ENCODE results near the gene PDLIM3. TPM values are rescaled to one million over a fixed set of nuclear protein-coding genes. Genes with fewer than 3 reads are reported as not detected.

The PDLIM3 gene
- total and polyA plus RNA-seq, 2 of the 13 experiments (the other 11 are each of a cell fraction or from before 2014, with no cell fraction given) = 5.9 to 14.0 TPM

GRCh38 chr4:185535612-185536410 is 504 bp upstream of the PDLIM3 start:
- H3K9ac ChIP-seq (ENCODE audit: insufficient read depth, low read depth, low read length) = peak overlapping the region; percentile 46; the same call in 1 of the 2 replicates
- no peaks in the 10 kb centered on the region for H3K9me3 ChIP-seq (ENCODE audit: low read length)
- H3K4me1 ChIP-seq (ENCODE audit: insufficient read depth, low read length) = peaks cover 12% of the 10 kb centered on the region
- H3K36me3 ChIP-seq (replicated peaks in 1 of 2; ENCODE audit: control insufficient read depth in 1 of 2, insufficient read depth in 2 of 2, low read length in 2 of 2) = no peaks in the 10 kb centered on the region
- peak overlapping the region; percentile 68 for H3K4me2 ChIP-seq (ENCODE audit: low read depth, low read length)
- BruUV-seq (replicated peaks) = TSS peak; percentile 64
- in situ Hi-C loops (cut with HindIII; ENCODE audit: extremely low pct_ligation_motif_present, low pct_unique_long_range_greater_than_20kb) (no loop called here), intact Hi-C loops (cut with micrococcal nuclease; ENCODE audit: unreplicated experiment) (loop anchor here (5.0 kb wide), 1 partner anchor 56 kb away; no protein-coding TSS in a partner anchor)
- ATAC-seq (peak; percentile 86), FAIRE-seq (no peak), DNase-seq (ENCODE audit: low spot score) (no peak)
- no peak overlapping the region for H2AFZ ChIP-seq (ENCODE audit: low read length)
- peaks cover 2 to 53% of the 10 kb centered on the region in 2 experiments for H3K27me3 ChIP-seq (ENCODE audit: control insufficient read depth in 1 of 2, insufficient read depth in 2 of 2, low read length in 2 of 2)
- H4K20me1 ChIP-seq (ENCODE audit: insufficient read depth, low read length) = no peaks in the 10 kb centered on the region
- no peaks in the 10 kb centered on the region for H3K79me2 ChIP-seq (ENCODE audit: insufficient read depth, low read length)
- 15% methylated on average over 15 of the region's 32 CpGs for WGBS (ENCODE audit: low lambda C conversion rate)
- CTCF ChIA-PET (ENCODE audit: low intra/inter-chr PET ratio, low total read pairs) = no interaction called here
- POLR2A ChIA-PET = interaction anchor here (0.6 to 1.7 kb wide), 7 partner anchors 17 to 320 kb away, joined by 3 to 6 read pairs (median 3); no protein-coding TSS in a partner anchor
- no peak overlapping the region for H3K27ac ChIP-seq (ENCODE audit: extremely low read length, insufficient read depth, low read length)
- peak overlapping the region; percentile 55 to 85 (median 66) for H3K4me3 ChIP-seq (replicated peaks in 1 of 3; ENCODE audit: insufficient read depth in 1 of 3, low read depth in 2 of 3, low read length in 3 of 3)
- TF ChIP-seq ZNF792 (CRISPR knock-in tag; IDR thresholded peaks at IDR 0.05) (no peak), NR2F2 (IDR thresholded peaks at IDR 0.05; ENCODE audit: borderline replicate concordance, low read depth) (no peak), KDM2A (CRISPR knock-in tag; IDR thresholded peaks at IDR 0.05; ENCODE audit: borderline replicate concordance, low read depth) (no peak), ZBTB14 (CRISPR knock-in tag; IDR thresholded peaks at IDR 0.05) (peak; percentile 21; the same call in 1 of the 2 replicates), ZNF362 (CRISPR knock-in tag; IDR thresholded peaks at IDR 0.05; ENCODE audit: borderline replicate concordance) (no peak), CBX2 (IDR thresholded peaks at IDR 0.05; ENCODE audit: low read depth, low read length) (0 out of 2 replicates have a peak, but pooled peaks have one; percentile 60), CBX2 (CRISPR knock-in tag; IDR thresholded peaks at IDR 0.05; ENCODE audit: low read depth) (no peak), E2F5 (CRISPR knock-in tag; conservative IDR thresholded peaks at IDR 0.05) (no peak), SMAD1 (CRISPR knock-in tag; IDR thresholded peaks at IDR 0.05; ENCODE audit: borderline replicate concordance, low read depth) (no peak), ZMYM4 (CRISPR knock-in tag; IDR thresholded peaks at IDR 0.05) (no peak), ZNF512 (CRISPR knock-in tag; IDR thresholded peaks at IDR 0.05) (no peak), POLR2A (IDR thresholded peaks at IDR 0.05; ENCODE audit: insufficient read depth in 1 of 2, low read depth in 2 of 2, low read length in 2 of 2) (no peak; a peak in 1 of 4 replicates), MXD3 (CRISPR knock-in tag; IDR thresholded peaks at IDR 0.05) (no peak), SIN3A (IDR thresholded peaks at IDR 0.05; ENCODE audit: borderline replicate concordance, low read depth, low read length) (0 out of 2 replicates have a peak, but pooled peaks have one; percentile 24), TBL1XR1 (IDR thresholded peaks at IDR 0.05; ENCODE audit: borderline replicate concordance, low read length, partially characterized antibody) (no peak), GMEB2 (CRISPR knock-in tag; IDR thresholded peaks at IDR 0.05; ENCODE audit: low read depth) (no peak)
